ENCODE measurements around the gene KANSL1.
A peak's percentile ranks its signal among the peaks of the same experiment; 100 is the strongest.
"Not testable (repeated sequence)": the region's sequence is repeated elsewhere in the genome, so short reads cannot be mapped to it uniquely, and the experiment has no call there.

KANSL1 gene

DNA sequence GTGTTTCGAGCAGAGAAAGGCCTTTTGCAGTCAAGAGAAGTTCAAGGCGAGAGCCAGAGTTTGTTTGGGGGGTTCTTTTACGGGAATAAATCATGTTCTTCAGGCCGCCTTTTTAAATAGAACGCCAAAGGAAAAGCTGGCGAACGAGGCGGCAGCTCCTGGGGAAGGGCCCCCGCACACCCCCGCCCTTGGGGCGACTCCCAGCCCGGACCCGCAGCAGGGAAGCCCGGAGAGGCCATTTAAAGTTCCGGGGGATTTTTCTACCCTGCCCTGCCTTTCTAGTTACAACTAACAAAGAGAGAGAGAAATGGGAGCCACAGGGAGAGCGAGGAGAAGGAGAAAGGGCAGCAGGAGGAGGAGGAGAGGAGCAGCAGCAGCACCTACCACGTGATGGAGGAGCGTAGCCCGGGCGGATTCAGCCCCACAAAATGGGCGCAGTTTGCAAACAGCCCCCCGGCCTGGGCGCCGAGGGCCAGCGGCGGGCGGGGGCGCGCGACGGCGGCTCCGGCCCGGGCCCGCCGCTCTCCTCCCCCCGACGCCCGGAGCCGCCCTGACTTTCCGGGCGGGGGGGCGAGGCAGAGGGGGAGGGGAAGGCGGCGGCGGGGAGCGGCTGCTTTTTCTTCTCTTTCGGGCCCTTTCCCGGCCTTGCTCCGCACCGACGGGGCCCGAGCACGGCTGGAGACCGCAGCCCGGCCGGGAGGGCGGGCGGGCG, 634 bp downstream of the KANSL1 start:
- H3K27ac ChIP-seq (ENCODE audit: low read depth, low read length): peak overlapping the region; percentile 99
- peak overlapping the region; percentile 90 to 99 (median 95) for H3K9ac ChIP-seq (ENCODE audit: low read length in 5 of 5)
- H3K27me3 ChIP-seq (ENCODE audit: control insufficient read depth in 5 of 5, insufficient read depth in 4 of 5, low read length in 5 of 5): no peaks in the 10 kb centered on the region
- peaks cover 0 to 56% (median 51%) of the 10 kb centered on the region in 5 donors for H3K4me1 ChIP-seq (ENCODE audit: control insufficient read depth in 5 of 5, insufficient read depth in 5 of 5, low read length in 5 of 5)
- H3K36me3 ChIP-seq (ENCODE audit: control insufficient read depth in 5 of 5, insufficient read depth in 5 of 5, low read length in 5 of 5): peaks cover 0 to 4% (median 0%) of the 10 kb centered on the region in 5 donors
- peak overlapping the region; percentile 87 to 98 (median 95) for H3K4me3 ChIP-seq (ENCODE audit: low read depth in 1 of 5, low read length in 5 of 5)
- no peaks in the 10 kb centered on the region for H3K9me3 ChIP-seq (ENCODE audit: control insufficient read depth in 5 of 5, low read length in 5 of 5)

GRCh38 chr17:46192189-46192438, 1.1 kb downstream of the KANSL1 start:
- Histone ChIP-seq H3K27ac (ENCODE audit: low read depth, low read length) (peak overlapping the region; percentile 99), H3K36me3 (ENCODE audit: control insufficient read depth in 5 of 5, insufficient read depth in 5 of 5, low read length in 5 of 5) (peaks cover 0 to 2% (median 0%) of the 10 kb centered on the region in 5 donors), H3K9me3 (ENCODE audit: control insufficient read depth in 5 of 5, low read length in 5 of 5) (no peaks in the 10 kb centered on the region), H3K9ac (ENCODE audit: low read length in 5 of 5) (peak overlapping the region; percentile 90 to 99 (median 95)), H3K4me1 (ENCODE audit: control insufficient read depth in 5 of 5, insufficient read depth in 5 of 5, low read length in 5 of 5) (peaks cover 0 to 60% (median 56%) of the 10 kb centered on the region in 5 donors), H3K4me3 (ENCODE audit: low read depth in 1 of 5, low read length in 5 of 5) (peak overlapping the region; percentile 87 to 98 (median 95)), H3K27me3 (ENCODE audit: control insufficient read depth in 5 of 5, insufficient read depth in 4 of 5, low read length in 5 of 5) (no peaks in the 10 kb centered on the region)

DNA sequence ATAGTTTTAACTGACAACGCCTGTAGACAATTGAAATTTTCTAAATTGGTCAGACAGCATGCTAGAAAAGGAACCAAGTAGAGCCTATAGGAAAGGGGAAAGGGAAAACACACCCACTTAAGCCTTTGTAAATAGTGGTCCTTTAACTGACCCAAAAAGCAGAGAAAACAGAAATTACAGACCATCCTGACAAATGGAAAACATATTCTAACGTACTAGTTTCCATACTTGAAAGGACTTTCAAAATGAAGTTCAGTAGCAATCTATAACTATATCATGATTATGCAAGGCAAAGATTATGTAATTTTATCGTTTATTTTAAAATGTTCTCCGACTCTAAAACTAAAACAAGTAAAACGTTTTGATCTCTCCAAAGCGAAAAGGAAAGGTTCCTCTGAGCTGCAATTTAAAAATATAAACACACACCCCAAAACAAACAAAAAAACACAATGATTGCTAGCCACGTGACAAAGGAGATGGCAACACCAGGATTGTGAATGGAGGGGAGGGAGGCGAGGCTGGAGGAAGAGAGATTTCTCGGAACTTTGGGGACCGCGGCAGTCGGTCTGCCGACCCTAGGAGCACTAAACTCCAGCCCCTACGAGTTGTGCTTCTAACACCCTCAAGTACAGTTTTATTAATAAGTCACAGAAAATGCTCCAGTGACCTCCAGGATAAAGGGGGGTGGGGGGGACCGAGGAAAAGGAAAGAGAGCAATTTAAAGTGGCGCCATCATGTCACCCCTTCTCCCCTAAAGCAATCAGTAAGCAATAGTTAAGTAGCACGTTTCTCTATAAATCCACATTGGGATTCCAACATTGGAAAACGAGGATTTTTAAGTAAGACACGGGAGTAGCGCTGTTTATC, 1.7 kb downstream of the KANSL1 start:
- H3K36me3 ChIP-seq (ENCODE audit: control insufficient read depth in 5 of 5, insufficient read depth in 5 of 5, low read length in 5 of 5): no peaks in the 10 kb centered on the region
- peak overlapping the region; percentile 99 for H3K27ac ChIP-seq (ENCODE audit: low read depth, low read length)
- H3K4me1 ChIP-seq (ENCODE audit: control insufficient read depth in 5 of 5, insufficient read depth in 5 of 5, low read length in 5 of 5): peaks cover 0 to 65% (median 60%) of the 10 kb centered on the region in 5 donors
- peak overlapping the region; percentile 87 to 98 (median 95) for H3K4me3 ChIP-seq (ENCODE audit: low read depth in 1 of 5, low read length in 5 of 5)
- no peaks in the 10 kb centered on the region for H3K27me3 ChIP-seq (ENCODE audit: control insufficient read depth in 5 of 5, insufficient read depth in 4 of 5, low read length in 5 of 5)
- no peaks in the 10 kb centered on the region for H3K9me3 ChIP-seq (ENCODE audit: control insufficient read depth in 5 of 5, low read length in 5 of 5)
- peak overlapping the region; percentile 90 to 99 (median 95) for H3K9ac ChIP-seq (ENCODE audit: low read length in 5 of 5)

- H3K4me1 ChIP-seq (ENCODE audit: control insufficient read depth in 5 of 5, insufficient read depth in 5 of 5, low read length in 5 of 5): peaks cover 0 to 69% (median 65%) of the 10 kb centered on the region in 5 donors
- peak overlapping the region; percentile 90 to 99 (median 95) for H3K9ac ChIP-seq (ENCODE audit: low read length in 5 of 5)
- peak overlapping the region; percentile 99 for H3K27ac ChIP-seq (ENCODE audit: low read depth, low read length)
- H3K27me3 ChIP-seq (ENCODE audit: control insufficient read depth in 5 of 5, insufficient read depth in 4 of 5, low read length in 5 of 5): no peaks in the 10 kb centered on the region
- H3K36me3 ChIP-seq (ENCODE audit: control insufficient read depth in 5 of 5, insufficient read depth in 5 of 5, low read length in 5 of 5): no peaks in the 10 kb centered on the region
- H3K4me3 ChIP-seq (ENCODE audit: low read depth in 1 of 5, low read length in 5 of 5): peak overlapping the region; percentile 87 to 98 (median 95)
- H3K9me3 ChIP-seq (ENCODE audit: control insufficient read depth in 5 of 5, low read length in 5 of 5): no peaks in the 10 kb centered on the region
These were observed 2.5 kb downstream of the KANSL1 start for GRCh38 chr17:46190763-46191162.

GRCh38 chr17:46186827-46187235, 6.4 kb downstream of the KANSL1 start:
- not testable (repeated sequence) for H3K27ac ChIP-seq (ENCODE audit: low read depth, low read length); H3K36me3 ChIP-seq (ENCODE audit: control insufficient read depth in 5 of 5, insufficient read depth in 5 of 5, low read length in 5 of 5); H3K4me3 ChIP-seq (ENCODE audit: low read depth in 1 of 5, low read length in 5 of 5); H3K9ac ChIP-seq (ENCODE audit: low read length in 5 of 5); H3K27me3 ChIP-seq (ENCODE audit: control insufficient read depth in 5 of 5, insufficient read depth in 4 of 5, low read length in 5 of 5); H3K9me3 ChIP-seq (ENCODE audit: control insufficient read depth in 5 of 5, low read length in 5 of 5)
- peaks cover 0 to 89% (median 75%) of the 10 kb centered on the region in 5 donors for H3K4me1 ChIP-seq (ENCODE audit: control insufficient read depth in 5 of 5, insufficient read depth in 5 of 5, low read length in 5 of 5)

DNA sequence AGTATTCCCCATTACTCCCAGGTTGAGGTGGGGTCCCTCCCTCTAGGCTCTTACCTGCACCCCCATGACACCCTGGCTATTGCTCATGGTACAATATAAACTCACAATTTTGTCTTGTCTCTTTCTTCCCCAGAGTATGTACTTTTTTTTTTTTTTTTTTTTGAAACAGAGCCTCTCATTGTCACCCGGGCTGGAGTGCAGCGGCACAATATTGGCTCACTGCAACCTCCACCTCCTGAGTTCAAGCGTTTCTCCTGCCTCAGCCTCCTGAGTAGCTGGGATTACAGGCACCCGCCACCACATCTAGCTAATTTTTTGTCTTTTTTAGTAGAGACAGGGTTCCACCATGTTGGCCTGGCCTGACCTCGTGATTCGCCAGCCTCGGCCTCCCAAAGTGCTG, 8.5 kb downstream of the KANSL1 start:
- H3K9me3 ChIP-seq (ENCODE audit: control insufficient read depth in 5 of 5, low read length in 5 of 5): no peaks in the 10 kb centered on the region
- no peak overlapping the region for H3K4me3 ChIP-seq (ENCODE audit: low read depth in 1 of 5, low read length in 5 of 5)
- H3K9ac ChIP-seq (ENCODE audit: low read length in 5 of 5): no peak overlapping the region
- no peaks in the 10 kb centered on the region for H3K36me3 ChIP-seq (ENCODE audit: control insufficient read depth in 5 of 5, insufficient read depth in 5 of 5, low read length in 5 of 5)
- no peaks in the 10 kb centered on the region for H3K27me3 ChIP-seq (ENCODE audit: control insufficient read depth in 5 of 5, insufficient read depth in 4 of 5, low read length in 5 of 5)
- H3K4me1 ChIP-seq (ENCODE audit: control insufficient read depth in 5 of 5, insufficient read depth in 5 of 5, low read length in 5 of 5): peaks cover 0 to 72% (median 62%) of the 10 kb centered on the region in 5 donors
- no peak overlapping the region for H3K27ac ChIP-seq (ENCODE audit: low read depth, low read length)

DNA sequence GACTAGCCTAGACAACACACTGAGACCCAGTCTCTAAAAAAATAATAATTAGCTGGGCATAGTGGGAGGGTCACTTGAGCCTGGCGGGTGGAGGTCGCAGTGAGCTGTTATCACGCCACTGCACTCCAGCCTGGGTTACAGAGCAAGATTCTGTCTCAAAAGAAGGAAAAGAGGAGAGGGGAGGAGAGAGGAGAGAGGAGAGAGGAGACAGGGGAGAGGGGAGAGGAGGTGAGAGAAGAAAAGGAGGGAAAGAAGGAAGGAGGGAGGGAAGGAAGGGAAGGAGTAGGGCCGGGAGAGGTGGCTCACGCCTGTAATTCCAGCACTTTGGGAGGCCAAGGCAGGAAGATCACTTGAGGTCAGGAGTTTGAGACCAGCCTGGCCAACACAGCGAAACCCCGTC, 9.8 kb downstream of the KANSL1 start:
- H3K27me3 ChIP-seq (ENCODE audit: control insufficient read depth in 5 of 5, insufficient read depth in 4 of 5, low read length in 5 of 5); H3K9ac ChIP-seq (ENCODE audit: low read length in 5 of 5); H3K4me3 ChIP-seq (ENCODE audit: low read depth in 1 of 5, low read length in 5 of 5); H3K36me3 ChIP-seq (ENCODE audit: control insufficient read depth in 5 of 5, insufficient read depth in 5 of 5, low read length in 5 of 5); H3K9me3 ChIP-seq (ENCODE audit: control insufficient read depth in 5 of 5, low read length in 5 of 5); H3K27ac ChIP-seq (ENCODE audit: low read depth, low read length): not testable (repeated sequence)
- H3K4me1 ChIP-seq (ENCODE audit: control insufficient read depth in 5 of 5, insufficient read depth in 5 of 5, low read length in 5 of 5): peaks cover 0 to 72% (median 62%) of the 10 kb centered on the region in 5 donors

DNA sequence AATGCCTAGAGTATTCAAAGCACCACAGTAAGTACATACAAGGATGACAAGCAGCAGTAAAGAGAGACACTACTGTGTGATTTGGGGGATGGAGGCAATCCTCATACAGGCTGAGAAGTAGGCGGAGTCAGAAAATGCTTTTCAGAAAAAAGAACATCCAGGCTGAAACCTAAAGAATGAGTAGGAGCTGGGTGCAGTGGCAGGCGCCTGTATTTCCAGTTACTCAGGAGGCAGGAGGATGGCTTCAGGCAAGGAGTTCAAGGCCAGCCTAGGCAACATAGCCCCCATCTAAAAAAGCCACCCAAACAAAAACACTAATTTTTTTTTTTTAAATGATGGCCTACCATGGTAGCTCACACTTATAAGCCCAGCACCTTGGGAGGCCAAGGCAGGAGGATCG, 10.3 kb downstream of the KANSL1 start:
- no peaks in the 10 kb centered on the region for H3K27me3 ChIP-seq (ENCODE audit: control insufficient read depth in 5 of 5, insufficient read depth in 4 of 5, low read length in 5 of 5)
- H3K4me3 ChIP-seq (ENCODE audit: low read depth in 1 of 5, low read length in 5 of 5): no peak overlapping the region
- no peaks in the 10 kb centered on the region for H3K36me3 ChIP-seq (ENCODE audit: control insufficient read depth in 5 of 5, insufficient read depth in 5 of 5, low read length in 5 of 5)
- no peaks in the 10 kb centered on the region for H3K9me3 ChIP-seq (ENCODE audit: control insufficient read depth in 5 of 5, low read length in 5 of 5)
- H3K9ac ChIP-seq (ENCODE audit: low read length in 5 of 5): no peak overlapping the region
- peaks cover 0 to 72% (median 60%) of the 10 kb centered on the region in 5 donors for H3K4me1 ChIP-seq (ENCODE audit: control insufficient read depth in 5 of 5, insufficient read depth in 5 of 5, low read length in 5 of 5)
- H3K27ac ChIP-seq (ENCODE audit: low read depth, low read length): no peak overlapping the region

GRCh38 chr17:46181940-46182339, 11.3 kb downstream of the KANSL1 start:
- H3K27ac ChIP-seq (ENCODE audit: low read depth, low read length): no peak overlapping the region
- no peaks in the 10 kb centered on the region for H3K36me3 ChIP-seq (ENCODE audit: control insufficient read depth in 5 of 5, insufficient read depth in 5 of 5, low read length in 5 of 5)
- no peaks in the 10 kb centered on the region for H3K27me3 ChIP-seq (ENCODE audit: control insufficient read depth in 5 of 5, insufficient read depth in 4 of 5, low read length in 5 of 5)
- no peak overlapping the region for H3K9ac ChIP-seq (ENCODE audit: low read length in 5 of 5)
- peaks cover 0 to 66% (median 57%) of the 10 kb centered on the region in 5 donors for H3K4me1 ChIP-seq (ENCODE audit: control insufficient read depth in 5 of 5, insufficient read depth in 5 of 5, low read length in 5 of 5)
- no peaks in the 10 kb centered on the region for H3K9me3 ChIP-seq (ENCODE audit: control insufficient read depth in 5 of 5, low read length in 5 of 5)
- H3K4me3 ChIP-seq (ENCODE audit: low read depth in 1 of 5, low read length in 5 of 5): no peak overlapping the region

DNA sequence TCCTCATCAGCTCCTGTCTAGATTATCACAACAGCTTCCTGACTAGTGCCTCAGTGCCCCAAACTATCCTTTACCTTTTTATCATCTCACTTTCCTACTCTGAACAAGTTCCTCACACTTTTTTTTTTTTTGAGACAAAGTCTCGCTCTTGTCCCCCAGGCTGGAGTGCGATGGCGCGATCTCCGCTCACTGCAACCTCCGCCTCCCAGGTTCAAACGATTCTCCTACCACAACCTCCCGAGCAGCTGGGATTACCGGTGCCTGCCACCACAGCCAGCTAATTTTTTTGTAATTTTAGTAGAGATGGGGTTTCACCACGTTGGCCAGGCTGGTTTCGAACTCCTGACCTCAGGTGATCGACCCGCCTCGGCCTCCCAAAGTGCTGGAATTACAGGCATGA, 11.9 kb downstream of the KANSL1 start:
- not testable (repeated sequence) for H3K9ac ChIP-seq (ENCODE audit: low read length in 5 of 5); H3K4me3 ChIP-seq (ENCODE audit: low read depth in 1 of 5, low read length in 5 of 5)
- H3K4me1 ChIP-seq (ENCODE audit: control insufficient read depth in 5 of 5, insufficient read depth in 5 of 5, low read length in 5 of 5): peaks cover 0 to 65% (median 54%) of the 10 kb centered on the region in 5 donors

More for the DNA sequence above, 11.9 kb downstream of the KANSL1 start:
- not testable (repeated sequence) for H3K27ac ChIP-seq (ENCODE audit: low read depth, low read length); H3K36me3 ChIP-seq (ENCODE audit: control insufficient read depth in 5 of 5, insufficient read depth in 5 of 5, low read length in 5 of 5); H3K27me3 ChIP-seq (ENCODE audit: control insufficient read depth in 5 of 5, insufficient read depth in 4 of 5, low read length in 5 of 5); H3K9me3 ChIP-seq (ENCODE audit: control insufficient read depth in 5 of 5, low read length in 5 of 5)

All from subcutaneous abdominal adipose tissue (tissue), 5 donors.